DMS79 (cell line): ENCODE measurements around the gene UBR3.

ENCODE experiments used
- DNase-seq: peaks from one replicate; lab custom pipeline; 2025; lab: John Stamatoyannopoulos, UW

Gene UBR3

DNA sequence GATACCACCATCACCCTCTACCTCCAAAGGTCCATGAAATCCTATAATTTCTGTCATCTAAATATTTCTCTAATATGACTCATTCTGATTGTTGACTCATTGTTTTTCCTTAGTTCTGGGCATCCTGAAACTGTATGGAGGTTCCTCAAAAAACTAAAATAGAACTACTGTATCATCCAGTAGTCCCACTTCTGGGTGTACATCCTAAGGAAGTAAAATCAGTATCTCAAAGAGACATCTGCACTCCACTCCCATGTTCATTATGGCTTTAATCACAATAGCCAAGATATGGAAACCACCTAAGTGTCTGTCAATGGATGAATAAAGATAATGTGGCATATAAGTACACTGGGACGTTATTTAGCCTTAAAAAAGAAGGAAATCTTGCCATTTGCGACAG lies 224.9 kb downstream of the UBR3 start:
- no peak for DNase-seq

DNA sequence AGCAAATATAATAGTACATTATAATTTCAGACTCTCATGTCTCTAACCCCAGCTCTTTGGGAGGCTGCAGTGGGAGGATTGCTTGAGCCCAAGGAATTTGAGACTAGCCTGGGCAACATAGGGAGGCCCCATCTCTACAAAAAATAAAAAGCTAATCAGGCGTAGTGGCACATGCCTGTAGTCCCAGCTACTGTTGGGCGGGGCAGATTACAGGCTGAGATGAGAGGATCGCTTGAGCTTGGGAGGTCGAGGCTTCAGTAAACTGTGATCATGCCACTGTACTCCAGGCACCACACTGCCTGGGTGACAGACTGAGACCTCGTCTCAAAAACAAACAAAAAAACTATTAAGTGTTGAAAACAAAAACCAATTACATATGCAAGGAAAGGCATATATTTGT lies 227.7 kb downstream of the UBR3 start:
- no peak for DNase-seq

DNA sequence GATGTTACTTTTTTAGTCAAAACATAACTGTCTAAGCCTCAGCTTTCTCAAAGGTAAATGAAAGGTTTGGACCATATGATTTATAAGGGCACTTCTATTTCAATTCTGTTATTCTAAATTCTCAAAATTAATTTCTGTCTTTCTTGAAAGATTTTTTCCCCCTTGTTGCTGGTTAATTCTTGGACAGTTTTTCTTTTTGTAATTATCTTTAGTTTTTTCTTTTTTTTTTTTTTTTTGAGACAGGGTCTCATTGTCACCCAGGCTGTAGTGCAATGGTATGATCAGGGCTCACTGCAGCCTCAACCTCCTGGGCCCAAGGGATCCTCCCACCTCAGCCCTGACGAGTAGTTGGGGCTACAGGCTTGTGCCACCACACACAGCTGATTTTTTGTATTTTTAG lies 229.6 kb downstream of the UBR3 start:
- no peak for DNase-seq

DNA sequence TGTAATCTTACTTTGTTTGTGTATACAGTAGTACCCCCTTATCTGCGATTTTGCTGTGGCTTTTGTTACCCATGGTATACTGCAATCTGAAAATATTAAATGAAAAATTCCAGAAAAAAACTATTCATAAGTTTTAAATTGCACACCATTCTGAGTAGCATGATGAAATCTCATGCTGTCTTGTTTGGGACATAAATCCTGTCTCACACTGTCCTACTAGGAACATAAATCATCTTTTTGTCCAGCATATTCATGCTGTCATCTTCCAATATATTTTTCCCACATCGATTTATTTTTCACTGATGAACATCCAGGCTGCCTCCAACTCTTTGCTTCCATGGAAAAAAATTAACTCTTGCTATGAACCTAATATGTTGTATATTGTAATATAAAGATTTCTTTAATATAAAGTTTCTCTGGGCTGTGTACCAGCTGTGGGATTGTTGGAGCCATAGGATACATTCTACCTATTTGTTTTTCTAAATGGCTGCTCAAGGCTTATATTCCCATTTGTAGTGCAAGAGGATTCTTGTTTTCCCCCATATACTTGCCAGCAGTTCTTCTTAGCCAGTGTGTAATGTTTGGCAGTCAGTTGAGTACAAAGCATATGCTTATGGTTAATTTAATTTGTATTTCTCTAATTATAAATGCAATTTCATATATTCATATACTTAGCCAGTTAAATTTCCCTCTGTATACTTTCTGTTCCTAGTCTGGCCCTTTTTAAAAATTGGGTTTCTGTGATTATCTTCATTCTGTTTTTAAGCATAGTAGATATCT lies 236.4 kb downstream of the UBR3 start:
- DNase-seq = no peak

DNA sequence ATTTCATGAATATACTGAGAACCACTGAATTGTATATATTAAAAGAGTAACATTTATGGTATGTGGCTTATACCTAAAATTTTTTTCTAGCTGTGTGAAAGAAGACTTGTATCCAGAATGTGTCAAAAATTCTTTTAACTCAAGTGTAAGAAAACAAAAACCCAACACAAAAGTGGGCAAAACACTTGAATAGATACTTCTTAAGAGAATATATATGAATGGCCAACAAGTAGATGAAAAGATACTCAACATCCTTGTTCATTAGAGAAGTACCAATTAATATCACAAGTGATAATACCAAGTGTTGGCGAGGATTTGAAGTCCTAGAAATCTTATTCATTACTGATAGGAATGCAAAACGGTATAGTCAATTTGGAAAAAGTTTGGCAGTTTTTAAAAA lies 243.5 kb downstream of the UBR3 start:
- no peak for DNase-seq

DNA sequence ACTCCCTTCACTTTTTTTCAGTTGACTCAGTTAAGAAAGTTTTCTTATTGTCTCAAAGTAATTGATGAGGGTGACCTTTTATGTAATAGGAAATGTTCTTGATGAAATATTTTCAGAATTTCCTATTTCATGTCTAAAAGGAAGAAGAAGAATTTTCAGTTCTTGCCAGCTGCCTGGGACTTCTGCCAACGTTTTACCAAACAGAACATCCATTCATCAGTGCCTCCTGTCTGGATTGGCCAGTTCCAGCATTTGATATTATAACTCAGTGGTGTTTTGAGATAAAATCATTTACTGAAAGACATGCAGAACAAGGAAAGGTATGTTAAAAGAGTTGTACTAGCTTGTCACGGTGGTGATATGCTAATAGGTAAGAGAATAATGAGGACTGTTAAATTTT lies 246.0 kb downstream of the UBR3 start:
- no peak for DNase-seq

DNA sequence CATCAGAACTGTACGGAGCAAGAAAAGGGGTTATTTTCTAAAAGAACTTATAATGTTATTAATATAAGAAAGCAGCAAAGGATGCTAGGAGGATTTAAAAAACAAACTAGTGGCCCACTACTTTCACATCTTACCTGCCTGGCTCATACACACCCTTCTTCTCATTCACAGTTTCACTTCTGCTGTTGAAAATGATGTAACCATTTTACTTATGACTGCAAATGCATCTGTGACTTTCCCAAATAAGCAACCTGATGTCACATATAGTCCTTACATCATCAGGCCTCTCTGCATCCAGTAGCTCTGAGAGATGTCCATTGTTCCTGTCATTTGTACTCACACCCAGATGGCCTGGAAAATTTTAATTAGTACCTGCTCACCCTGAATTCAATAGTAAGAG lies 248.9 kb downstream of the UBR3 start:
- DNase-seq = no peak

DNA sequence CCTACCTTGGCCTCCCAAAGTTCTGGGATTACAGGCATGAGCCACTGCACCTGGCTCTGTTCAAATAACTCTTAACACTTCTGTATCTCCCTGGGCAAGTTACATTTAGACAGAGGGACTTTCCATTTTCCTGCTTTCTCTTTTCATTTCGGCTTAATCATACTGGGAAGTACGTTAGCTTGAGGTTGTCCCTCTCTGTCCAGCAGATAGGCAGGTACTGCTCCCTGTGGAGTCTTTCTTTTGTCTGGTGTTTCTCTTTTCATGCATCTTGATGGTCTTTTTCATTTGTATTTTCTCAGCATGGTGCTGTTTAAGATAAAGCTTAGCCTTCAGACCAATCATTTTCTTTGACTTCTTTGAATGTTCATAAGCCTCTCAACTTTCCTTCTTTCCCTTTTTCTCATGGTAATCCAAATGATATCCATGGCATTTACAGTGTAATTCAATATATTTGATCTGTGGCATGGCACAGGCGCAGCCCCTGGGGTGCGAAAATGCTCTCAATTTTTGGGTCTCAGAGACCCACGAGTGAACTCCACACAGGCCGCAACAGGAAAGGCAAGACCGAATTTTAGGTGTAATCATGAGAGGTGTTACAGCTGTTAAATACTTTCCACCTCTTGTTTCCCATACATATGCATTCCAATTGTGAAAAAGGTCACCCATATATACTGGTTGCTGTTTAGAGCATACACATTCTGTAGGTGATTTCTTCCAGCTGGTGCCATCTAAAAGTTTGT lies 250.7 kb downstream of the UBR3 start:
- no peak for DNase-seq

DNA sequence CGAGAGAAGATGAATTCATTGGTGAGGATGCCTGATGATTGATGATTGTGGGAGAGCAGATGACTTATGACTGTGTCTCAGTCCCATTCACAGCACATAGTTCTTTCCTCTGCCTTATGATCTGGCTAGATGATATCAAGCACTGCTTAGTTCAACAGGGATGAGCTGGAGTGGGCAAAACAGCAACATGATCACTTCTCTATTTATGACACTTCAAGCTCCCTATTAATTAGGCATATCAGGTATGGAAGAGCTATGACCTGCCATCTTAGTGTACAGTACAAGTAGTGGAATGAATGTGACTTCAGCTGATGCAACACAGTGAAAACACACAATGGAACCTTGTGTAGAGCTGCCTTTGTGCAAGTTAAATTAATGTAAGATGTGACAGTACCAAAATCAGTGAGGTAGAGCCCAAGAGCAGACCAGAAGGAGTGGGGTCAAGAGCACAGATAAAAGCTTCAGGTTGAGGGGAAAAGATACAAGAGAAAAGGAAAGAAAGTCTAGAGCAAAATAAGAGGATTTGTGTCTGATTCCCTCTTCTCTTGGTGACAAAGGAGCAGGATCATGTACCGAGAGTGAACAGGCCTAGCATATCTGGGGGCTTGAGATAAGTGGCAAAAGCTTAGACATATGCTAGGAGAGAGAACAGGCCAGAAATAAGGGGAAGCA lies 257.7 kb downstream of the UBR3 start:
- no peak for DNase-seq

DNA sequence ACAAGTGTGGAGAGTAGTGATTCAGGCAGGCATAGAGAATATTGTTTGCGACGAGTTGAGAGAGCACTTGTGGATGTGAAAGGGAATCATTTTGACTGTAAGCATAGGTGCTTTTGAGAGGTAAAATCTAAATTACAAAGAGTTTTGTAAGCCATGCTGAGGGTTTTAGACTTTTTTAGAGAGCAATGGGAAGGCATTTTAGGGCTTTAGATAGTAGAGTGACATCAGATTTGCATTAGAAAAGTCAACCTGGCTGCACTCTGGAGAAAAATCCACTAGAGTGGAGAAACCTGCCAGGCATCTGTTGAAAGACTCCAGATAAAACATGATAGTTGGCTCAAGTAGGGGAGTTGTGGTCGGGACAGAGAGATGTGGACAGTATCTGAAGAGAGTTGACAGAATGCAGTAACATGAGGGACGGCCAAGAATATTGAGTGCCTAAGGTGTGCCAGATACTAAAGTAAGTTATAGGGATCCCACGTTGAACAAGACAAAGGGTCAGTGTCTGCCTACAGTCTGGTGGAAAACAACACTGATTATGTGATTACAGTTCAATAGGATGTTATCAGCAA lies 258.9 kb downstream of the UBR3 start:
- DNase-seq = no peak

DNA sequence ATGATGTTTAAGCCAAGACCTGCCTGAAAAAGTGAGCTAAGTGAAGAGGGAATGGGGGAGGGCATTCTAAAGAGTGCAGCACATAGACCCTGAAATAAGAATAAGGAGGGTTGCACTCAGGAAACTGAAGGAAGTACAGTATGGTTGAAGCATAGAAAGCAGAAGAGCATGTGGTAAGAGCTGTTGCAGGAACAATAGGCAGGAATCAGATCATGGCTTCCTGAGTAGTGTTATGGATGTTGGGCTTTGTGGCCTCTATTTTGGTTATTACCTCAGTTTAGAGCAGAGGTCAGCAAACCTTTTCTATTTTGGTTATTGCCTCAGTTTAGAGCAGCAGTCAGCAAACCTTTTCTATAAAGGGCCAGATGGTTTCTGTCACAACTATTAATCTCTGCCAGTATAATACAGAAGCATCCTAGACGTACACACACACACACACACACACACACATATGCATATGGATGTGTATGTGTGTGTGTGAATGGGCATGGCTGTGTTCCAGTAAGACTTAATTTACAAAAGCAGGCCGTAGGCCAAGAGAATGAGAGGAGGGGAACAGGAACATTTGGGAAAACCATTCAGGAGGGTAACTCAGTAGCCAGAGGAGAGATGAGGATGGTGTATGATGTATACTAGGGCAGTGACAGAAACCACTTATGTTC lies 259.6 kb downstream of the UBR3 start:
- no peak for DNase-seq

DNA sequence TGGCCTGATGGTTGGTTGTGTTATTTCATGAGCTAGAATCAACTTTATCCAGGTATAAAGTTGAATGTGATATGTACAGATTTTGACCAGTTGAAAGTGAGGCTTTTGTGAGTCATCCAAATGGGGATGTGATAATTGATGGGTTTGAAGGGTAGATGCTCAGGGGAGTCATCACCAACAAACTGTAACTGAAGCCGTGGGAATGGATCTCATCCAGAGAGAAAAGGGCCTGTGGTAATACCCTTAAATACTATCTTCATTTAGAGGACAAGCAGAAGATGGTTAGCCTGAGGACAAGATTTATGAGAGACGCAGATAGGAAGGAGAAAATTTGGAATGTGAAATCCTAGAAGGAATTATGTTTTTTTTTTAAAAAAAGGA lies 260.1 kb downstream of the UBR3 start:
- DNase-seq = no peak

DNA sequence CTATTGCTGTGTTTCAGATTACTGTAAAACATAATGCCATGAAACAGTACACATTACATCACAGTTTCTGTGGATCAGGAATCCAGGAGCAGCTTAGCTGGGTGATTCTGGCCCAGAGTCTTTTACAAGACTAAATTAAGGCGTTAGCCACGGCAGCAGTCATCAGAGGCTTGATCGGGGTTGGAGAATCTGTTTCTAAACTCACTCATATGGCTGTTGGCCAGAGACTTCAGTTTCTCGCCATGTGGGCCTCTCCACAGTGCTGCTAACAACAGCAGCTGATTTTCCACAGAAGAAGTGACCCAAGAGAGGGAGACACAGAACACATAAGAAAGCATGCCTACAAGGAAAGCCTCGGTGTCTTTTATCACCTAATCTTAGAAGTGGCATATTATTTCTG lies 261.5 kb downstream of the UBR3 start:
- DNase-seq = no peak

DNA sequence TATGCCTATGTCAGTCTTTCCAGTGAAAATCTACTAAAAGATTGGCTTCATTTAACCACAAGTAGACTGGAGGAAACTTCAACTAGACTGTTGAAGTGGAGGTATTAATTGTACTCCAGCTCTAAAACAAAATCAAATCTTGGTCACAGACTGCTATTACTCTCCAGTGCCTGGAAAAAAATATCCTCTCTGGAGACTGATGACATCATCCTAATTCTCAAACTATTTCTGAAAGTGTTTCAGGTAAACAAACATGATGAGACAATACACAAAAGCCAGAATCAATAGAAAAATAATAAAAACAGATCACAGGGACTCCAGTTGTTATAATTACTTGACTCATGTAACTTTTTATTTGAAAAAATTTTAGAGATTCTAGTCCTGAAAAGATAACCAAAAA lies 263.0 kb downstream of the UBR3 start:
- DNase-seq = no peak

DNA sequence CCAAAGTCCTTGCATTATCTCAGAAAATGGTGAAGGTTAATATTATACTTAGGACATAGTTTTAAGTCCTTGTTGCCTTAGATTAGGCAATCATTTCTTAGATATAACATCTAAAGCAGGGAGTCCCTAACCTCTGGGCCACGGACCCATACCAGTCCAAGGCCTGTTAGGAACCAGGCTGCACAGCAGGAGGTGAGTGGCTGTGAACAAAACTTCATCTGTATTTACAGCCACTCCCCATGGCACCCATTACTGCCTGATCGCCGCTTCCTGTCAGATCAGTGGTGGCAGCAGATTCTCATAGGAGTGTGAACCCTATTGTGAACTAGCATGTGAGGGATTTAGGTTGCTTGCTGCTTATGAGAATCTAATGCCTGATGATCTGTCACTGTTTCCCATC lies 264.2 kb downstream of the UBR3 start:
- no peak for DNase-seq

DNA sequence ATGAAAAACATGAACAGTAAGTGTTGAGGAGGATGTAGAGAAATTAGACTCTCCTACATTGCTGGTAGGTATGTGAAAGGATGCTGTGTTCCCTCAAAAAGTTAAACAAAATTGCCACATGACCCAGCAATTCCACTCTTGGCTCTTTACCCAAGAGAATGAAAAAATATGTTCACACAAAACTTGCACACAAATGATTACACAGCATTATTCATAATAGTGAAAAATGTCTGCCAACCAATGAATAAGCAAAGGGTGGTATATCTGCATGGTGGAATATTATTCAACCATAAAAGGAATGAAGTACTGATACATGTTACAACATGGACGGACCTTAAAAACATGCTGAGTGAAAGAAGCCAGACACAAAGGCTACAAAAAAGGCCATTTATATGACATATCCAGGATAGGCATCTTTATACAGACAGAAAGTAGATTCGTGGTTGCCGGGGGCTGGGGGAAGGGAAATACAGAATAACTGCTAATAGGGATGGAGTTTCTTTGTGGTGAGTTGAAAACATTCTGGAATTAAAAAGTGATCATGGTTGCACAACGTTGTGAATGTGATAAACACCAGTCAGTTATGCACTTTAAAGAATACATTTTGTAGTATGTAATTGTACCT lies 265.3 kb downstream of the UBR3 start:
- DNase-seq = no peak

DNA sequence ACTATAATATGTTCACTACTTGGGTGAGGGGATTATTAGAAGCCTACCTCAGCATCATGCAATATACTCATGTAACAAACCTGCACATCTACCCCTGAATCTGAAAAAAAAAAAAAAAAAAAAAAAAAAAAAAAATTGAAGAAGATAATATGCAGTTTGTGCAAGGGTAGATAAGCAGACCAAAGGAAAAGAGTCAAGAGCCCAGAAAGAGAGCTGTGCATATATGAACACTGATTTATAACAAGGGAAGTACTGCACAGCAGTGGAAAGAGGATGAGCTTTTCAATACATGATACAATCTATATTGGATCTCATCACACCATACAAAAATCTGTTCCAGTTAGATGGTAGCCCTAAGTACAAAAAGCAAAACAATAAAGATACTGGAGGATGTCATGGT lies 268.1 kb downstream of the UBR3 start:
- no peak for DNase-seq

DNA sequence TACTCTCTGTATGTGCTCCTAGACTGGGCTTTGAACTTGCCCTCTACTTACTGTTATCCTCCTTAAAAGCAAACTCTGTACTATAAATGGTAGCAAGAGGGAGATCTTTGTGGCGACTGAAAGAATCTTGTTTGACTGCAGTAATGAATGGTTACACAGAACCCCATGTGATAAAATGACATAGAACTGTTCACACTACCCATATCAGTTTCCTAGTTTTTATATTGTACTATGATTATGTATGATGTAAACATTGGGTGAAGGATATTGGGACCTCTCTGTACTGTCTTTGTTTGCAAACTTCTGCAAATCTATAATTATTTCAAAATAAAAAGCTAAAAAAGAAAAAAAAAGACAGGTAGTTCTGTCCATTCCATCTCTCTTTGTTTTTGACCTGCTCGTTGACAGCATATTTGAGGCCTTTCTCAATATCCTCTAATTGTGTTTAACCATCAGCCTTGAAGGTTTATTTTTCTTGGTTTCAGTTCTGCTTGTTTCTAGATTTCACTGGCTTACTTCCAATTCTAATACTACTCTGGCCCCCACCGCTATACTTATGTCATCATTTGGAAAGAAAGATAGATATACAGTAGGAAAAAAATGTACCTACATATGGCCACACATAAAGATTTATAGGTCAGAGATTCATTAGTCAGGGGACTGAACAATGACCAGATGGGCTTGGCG lies 271.5 kb downstream of the UBR3 start:
- DNase-seq = no peak

DNA sequence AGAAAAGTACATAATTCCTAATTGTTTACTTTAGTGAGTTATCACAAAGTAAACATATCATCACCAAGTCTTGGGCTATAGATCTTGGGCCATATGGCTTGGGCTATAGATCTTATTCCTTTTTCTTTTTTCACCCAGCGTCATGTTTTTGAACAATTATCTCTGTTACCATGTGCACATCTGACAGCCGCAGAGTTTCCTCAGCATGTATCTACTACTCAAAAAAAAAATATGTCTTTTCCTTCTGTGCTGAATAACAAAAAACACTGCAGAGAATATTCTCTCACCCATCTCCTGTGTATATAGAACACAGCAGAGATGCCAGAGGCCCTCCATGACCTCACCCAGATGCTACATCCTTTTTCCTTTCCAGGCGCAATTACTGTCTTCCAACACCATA lies 274.5 kb downstream of the UBR3 start:
- no peak for DNase-seq

DNA sequence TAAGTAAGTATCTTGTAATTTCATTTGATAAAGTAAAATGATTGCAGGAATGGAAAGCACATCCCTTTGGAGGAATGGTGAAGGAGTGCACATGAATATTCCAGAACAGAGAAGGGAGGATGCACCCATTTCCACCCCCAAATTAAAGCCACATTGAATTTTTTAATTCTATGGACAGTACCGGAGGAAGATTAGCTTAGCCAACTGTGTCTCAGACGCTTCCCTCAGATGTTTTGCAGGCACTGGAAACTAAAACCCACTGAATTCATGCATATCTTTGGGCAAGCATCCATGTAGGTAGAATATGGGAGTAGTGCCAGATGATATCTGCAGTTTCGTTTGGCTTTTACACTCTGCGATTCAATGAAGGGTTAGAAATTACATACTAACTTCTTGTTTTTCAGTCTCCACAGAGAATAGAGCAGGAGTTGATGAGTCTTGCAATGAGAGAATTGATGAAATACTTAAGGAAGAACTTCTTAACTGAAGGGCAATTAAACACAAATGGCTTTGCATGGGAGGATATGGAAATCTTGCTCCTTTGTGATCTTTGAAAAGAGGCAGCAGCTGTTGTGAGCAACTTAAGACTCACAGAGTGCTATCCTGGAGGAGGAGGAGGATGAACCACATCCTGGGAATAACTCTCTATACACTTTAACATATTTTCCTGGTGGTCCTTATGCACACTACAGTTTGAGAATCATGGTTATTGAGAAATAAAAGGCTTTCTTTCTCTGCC lies 279.0 kb downstream of the UBR3 start:
- DNase-seq = peak; percentile 40
